HepG2 (cell line): ENCODE data around the gene PHACTR1.

ENCODE experiments used
- BORCS8-MEF2B ChIP-seq: sonication (generic); formaldehyde crosslinking; IDR thresholded peaks from 2 replicates; pipeline ENCODE4 v1.8.0; 2022; ENCODE audit warnings: mild to moderate bottlenecking, missing genetic modification reagents
- DNMT1 ChIP-seq: sonication (generic); formaldehyde crosslinking; IDR thresholded peaks from 2 replicates; pipeline ENCODE4 v1.5.1; 2020; ENCODE audit warnings: mild to moderate bottlenecking, missing genetic modification reagents
- DNMT3B ChIP-seq: conservative IDR thresholded peaks from 2 replicates; pipeline ENCODE4 v1.6.1; 2016; ENCODE audit warnings: missing biosample characterization, control low read depth
- FLYWCH1 ChIP-seq: sonication (generic); formaldehyde crosslinking; IDR thresholded peaks from 2 replicates; pipeline ENCODE4 v1.8.1; 2023; ENCODE audit warnings: mild to moderate bottlenecking, missing genetic modification reagents
- HNF1B ChIP-seq: sonication (generic); formaldehyde crosslinking; IDR thresholded peaks from 2 replicates; pipeline ENCODE4 v1.5.1; 2020; ENCODE audit warnings: mild to moderate bottlenecking, moderate library complexity, missing genetic modification reagents
- POLR2A ChIP-seq, 2 experiments: IDR thresholded peaks; 2 replicates each; pipeline ENCODE4 v1.6.1; 2011; ENCODE audit warnings: low read depth in 2 of 2, low read length in 2 of 2, mild to moderate bottlenecking in 1 of 2, moderate library complexity in 1 of 2; ENCODE audit not compliant: insufficient read depth in 1 of 2
- POLR2AphosphoS5 ChIP-seq: IDR thresholded peaks from 2 replicates; pipeline ENCODE4 v1.6.1; 2012; ENCODE audit warnings: low read depth, low read length
- PRDM4 ChIP-seq: sonication (generic); formaldehyde crosslinking; IDR thresholded peaks from 2 replicates; pipeline ENCODE4 v1.9.0; 2021; ENCODE audit warnings: missing genetic modification reagents, borderline replicate concordance

GRCh38 chr6:13234130-13234529, 517.6 kb downstream of the PHACTR1 start:
- TF ChIP-seq DNMT3B (CRISPR knock-in tag) (no peak), DNMT1 (no peak), PRDM4 (CRISPR knock-in tag) (no peak), POLR2A (IDR thresholded peaks at IDR 0.05; ENCODE audit: insufficient read depth in 1 of 2, low read depth in 2 of 2, low read length in 2 of 2) (no peak), HNF1B (CRISPR knock-in tag) (no peak), POLR2AphosphoS5 (no peak), FLYWCH1 (CRISPR knock-in tag) (no peak), BORCS8-MEF2B (CRISPR knock-in tag) (no peak)
